Left ventricle myocardium inferior (tissue), 1 donor: ENCODE measurements around the gene ANTXR1. TPM values are rescaled to one million over a fixed set of nuclear protein-coding genes. Genes with fewer than 3 reads are reported as not detected.

ENCODE experiments used
- DNase-seq: peaks from one replicate; pipeline ENCODE4 v3.0.0-alpha.2; 2020
- H3K27ac ChIP-seq: fragments of 200-600 bp; replicated peaks from 2 replicates; pipeline ENCODE4 v1.8.0; 2021
- H3K27me3 ChIP-seq: fragments of 200-600 bp; 2 replicates; pipeline ENCODE4 v1.8.0; 2021; ENCODE audit warnings: low read depth
- H3K36me3 ChIP-seq: fragments of 200-600 bp; 2 replicates; pipeline ENCODE4 v1.8.0; 2021
- H3K4me1 ChIP-seq: fragments of 200-600 bp; 2 replicates; pipeline ENCODE4 v1.8.0; 2021
- H3K4me3 ChIP-seq: fragments of 200-600 bp; 2 replicates; pipeline ENCODE4 v1.8.0; 2021; ENCODE audit warnings: mild to moderate bottlenecking, moderate library complexity
- H3K9me3 ChIP-seq: fragments of 200-600 bp; replicated peaks from 2 replicates; pipeline ENCODE4 v1.8.0; 2021
- CTCF ChIP-seq: fragments of 200-600 bp; IDR thresholded peaks from 2 replicates; pipeline ENCODE4 v1.8.0; 2021; ENCODE audit warnings: antibody characterized with exemption, mild to moderate bottlenecking, borderline replicate concordance
- intact Hi-C: fragments of 100-400 bp; cut with micrococcal nuclease; formaldehyde crosslinking; loops from one replicate; pipeline ENCODE4 v1.11.0; 2022
- total RNA-seq: library from RNA; stranded (reverse); fragmentation: NEBNext Ultra II Directional; extraction: Animal tissue kit (Norgen Biotek cat#: 25700); gene quantifications from one replicate; pipeline ENCODE4 v1.2.1, GENCODE V29; 2021
- donor health status: DM: no; HTN: yes; CAD: no; lungs with severe emphysema.

Gene ANTXR1
- total RNA-seq, 1 donor from 2014 or later, result 23.3 TPM

GRCh38 chr2:69131983-69132675 is 119.2 kb downstream of the ANTXR1 start:
- no peak for DNase-seq
- no peaks in the 10 kb centered on the region for H3K9me3 ChIP-seq
- no peak overlapping the region for H3K27ac ChIP-seq
- no peak overlapping the region for H3K4me3 ChIP-seq
- peaks cover 9% of the 10 kb centered on the region for H3K4me1 ChIP-seq
- intact Hi-C loops, result no loop called here
- no peak for TF ChIP-seq CTCF
- H3K36me3 ChIP-seq, result no peaks in the 10 kb centered on the region
- H3K27me3 ChIP-seq, result no peaks in the 10 kb centered on the region

- no peak overlapping the region for H3K27ac ChIP-seq
- no peaks in the 10 kb centered on the region for H3K27me3 ChIP-seq
- H3K4me1 ChIP-seq, result peaks cover 4% of the 10 kb centered on the region
- TF ChIP-seq CTCF, result no peak
- no peaks in the 10 kb centered on the region for H3K36me3 ChIP-seq
- DNase-seq, result no peak
- intact Hi-C loops, result no loop called here
- H3K4me3 ChIP-seq, result no peak overlapping the region
- no peaks in the 10 kb centered on the region for H3K9me3 ChIP-seq
Measured at GRCh38 chr2:69132960-69133590, 120.1 kb downstream of the ANTXR1 start.

- H3K4me1 ChIP-seq, result peaks cover 8% of the 10 kb centered on the region
- H3K27me3 ChIP-seq, result no peaks in the 10 kb centered on the region
- no peaks in the 10 kb centered on the region for H3K36me3 ChIP-seq
- H3K4me3 ChIP-seq, result no peak overlapping the region
- H3K9me3 ChIP-seq, result no peaks in the 10 kb centered on the region
- no peak for TF ChIP-seq CTCF
- no peak overlapping the region for H3K27ac ChIP-seq
- intact Hi-C loops, result no loop called here
- DNase-seq, result no peak
Measured at GRCh38 chr2:69133898-69134297, 120.9 kb downstream of the ANTXR1 start.

GRCh38 chr2:69134306-69134945 is 121.4 kb downstream of the ANTXR1 start:
- Histone ChIP-seq H3K4me3 (no peak overlapping the region), H3K4me1 (peaks cover 8% of the 10 kb centered on the region), H3K36me3 (no peaks in the 10 kb centered on the region), H3K9me3 (no peaks in the 10 kb centered on the region), H3K27me3 (no peaks in the 10 kb centered on the region), H3K27ac (no peak overlapping the region)
- intact Hi-C loops, result no loop called here
- no peak for TF ChIP-seq CTCF
- DNase-seq, result no peak

- intact Hi-C loops, result no loop called here
Measured at GRCh38 chr2:69138247-69138772, 125.3 kb downstream of the ANTXR1 start.

More at GRCh38 chr2:69138247-69138772, 125.3 kb downstream of the ANTXR1 start:
- no peak overlapping the region for H3K4me3 ChIP-seq
- no peak for TF ChIP-seq CTCF
- DNase-seq, result no peak
- H3K4me1 ChIP-seq, result peaks cover 5% of the 10 kb centered on the region
- H3K9me3 ChIP-seq, result no peaks in the 10 kb centered on the region
- H3K27me3 ChIP-seq, result no peaks in the 10 kb centered on the region
- H3K36me3 ChIP-seq, result no peaks in the 10 kb centered on the region
- H3K27ac ChIP-seq, result no peak overlapping the region
